Activated effector memory CD4-positive, alpha-beta T cell treated with Interleukin-2 at 50 U/mL for 16 hours (primary cell): ENCODE results near the gene MIB1.

Experiments used
- DNase-seq: peaks from one replicate; pipeline ENCODE4 v3.0.0-alpha.2; 2020

The MIB1 gene

DNA sequence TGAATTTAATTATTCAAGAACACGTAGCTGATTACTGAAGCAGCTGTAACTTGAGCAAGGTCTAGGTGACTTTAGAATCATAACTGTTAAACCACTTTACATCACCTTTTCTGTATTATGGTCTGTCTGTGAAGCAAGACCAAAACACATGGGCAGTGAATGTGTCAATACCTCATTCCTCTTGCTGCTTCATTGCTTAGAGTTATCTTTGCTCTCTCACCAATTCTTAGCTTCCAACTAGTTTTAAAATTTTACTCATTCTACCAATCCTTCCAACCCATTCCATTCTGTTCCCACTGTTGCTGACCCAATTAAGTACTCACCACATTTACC, 80.2 kb downstream of the MIB1 start:
- no peak for DNase-seq

DNA sequence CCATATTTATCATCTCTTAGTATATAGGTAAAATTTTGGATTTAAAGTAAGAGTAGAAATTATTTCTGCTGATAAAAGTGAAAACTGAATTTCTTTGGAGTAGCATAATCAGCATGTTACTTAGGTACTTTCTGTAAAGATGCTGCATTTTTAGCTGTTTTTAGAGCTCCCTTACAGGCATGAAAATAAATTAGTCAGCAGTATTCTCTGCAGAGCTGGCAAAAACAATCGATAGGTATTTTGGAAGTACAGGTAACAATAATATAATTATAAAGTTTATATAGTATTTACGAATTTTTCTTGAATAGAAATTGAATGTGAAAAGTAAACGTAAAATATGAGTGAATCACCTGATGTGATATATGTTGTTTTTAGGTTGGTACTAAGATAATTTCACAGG, 83.3 kb downstream of the MIB1 start:
- DNase-seq, result no peak

GRCh38 chr18:21826196-21826595, 85.6 kb downstream of the MIB1 start:
- DNase-seq, result no peak

GRCh38 chr18:21826641-21827302, 86.2 kb downstream of the MIB1 start:
- DNase-seq, result no peak

- DNase-seq, result no peak
Observed at GRCh38 chr18:21830532-21830931, 89.9 kb downstream of the MIB1 start.

GRCh38 chr18:21831413-21831831, 90.8 kb downstream of the MIB1 start:
- DNase-seq, result no peak

GRCh38 chr18:21833604-21834298, 93.2 kb downstream of the MIB1 start:
- DNase-seq, result no peak

GRCh38 chr18:21834299-21834660, 93.7 kb downstream of the MIB1 start:
- no peak for DNase-seq

DNA sequence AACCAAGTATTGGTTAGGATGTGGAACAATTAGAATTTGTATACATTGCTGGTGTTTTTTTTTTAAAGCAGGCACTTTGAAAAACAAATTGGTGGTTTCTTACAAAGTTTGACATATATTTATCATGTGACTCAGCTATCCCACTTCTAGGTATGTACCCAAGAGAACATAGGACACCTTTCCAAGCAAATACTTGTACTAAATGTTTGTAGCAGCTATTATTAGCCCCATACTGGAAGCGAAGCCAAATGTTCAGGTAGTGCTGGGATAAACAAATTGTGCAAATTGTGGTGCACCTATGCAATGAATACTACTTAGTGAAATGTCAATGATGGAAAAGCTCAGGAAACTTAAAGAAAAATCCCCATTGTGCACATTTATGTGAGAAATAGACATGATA, 101.0 kb downstream of the MIB1 start:
- DNase-seq, result no peak

GRCh38 chr18:21843341-21843740, 102.7 kb downstream of the MIB1 start:
- DNase-seq, result no peak

GRCh38 chr18:21851327-21851961, 110.9 kb downstream of the MIB1 start:
- DNase-seq, result no peak

DNA sequence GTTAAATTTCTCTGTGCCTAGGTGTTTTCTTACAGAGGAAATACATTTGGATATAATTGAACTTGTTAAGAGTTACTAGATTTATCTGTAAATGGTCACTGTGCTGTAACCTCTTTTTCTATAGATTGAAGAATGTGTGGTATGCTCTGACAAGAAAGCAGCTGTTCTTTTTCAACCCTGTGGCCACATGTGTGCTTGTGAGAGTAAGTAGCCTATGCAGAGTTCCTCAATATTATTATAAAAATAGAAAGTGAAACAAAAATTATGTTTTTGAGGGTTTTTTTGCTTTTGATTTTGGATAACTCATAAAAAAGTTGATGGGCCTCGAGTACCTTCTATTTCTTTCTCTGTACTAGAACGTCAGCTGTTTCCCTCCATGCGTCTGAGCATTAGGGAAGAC, 112.4 kb downstream of the MIB1 start:
- DNase-seq, result no peak

DNA sequence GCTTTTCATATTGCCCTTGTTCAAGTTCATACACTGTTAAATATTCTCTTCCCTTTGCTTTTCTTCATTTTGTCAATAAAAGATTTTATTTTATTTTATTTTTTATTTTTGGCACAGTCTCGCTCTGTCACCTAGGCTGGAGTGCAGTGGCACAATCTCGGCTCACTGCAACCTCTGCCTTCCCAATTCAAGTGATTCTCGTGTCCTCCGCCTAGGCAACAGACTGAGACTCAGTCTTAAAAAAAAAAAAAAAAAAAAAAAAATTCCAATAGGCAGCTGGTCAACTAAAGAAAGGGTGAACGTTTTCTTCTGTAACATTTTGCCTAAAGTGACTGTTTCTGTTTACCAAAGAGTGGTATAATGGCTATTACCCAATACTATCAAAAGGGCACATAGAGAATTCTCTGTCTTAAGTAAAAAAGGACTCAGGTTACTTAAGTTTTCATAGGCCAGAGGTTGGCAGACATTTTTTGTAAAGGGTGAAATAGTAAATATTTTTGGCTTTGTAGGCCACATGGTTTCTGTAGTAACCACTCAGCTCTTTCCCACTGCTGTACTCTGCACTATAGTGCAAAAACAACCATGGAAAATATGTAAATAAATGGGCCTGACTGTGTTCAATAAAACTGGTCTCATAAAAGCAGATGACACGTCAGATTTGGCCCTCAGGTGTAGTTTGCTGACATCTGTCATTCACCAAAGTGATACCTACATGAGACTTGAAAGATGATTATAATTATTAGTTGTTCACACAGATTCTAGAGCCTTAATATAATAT, 113.4 kb downstream of the MIB1 start:
- DNase-seq, result no peak

DNA sequence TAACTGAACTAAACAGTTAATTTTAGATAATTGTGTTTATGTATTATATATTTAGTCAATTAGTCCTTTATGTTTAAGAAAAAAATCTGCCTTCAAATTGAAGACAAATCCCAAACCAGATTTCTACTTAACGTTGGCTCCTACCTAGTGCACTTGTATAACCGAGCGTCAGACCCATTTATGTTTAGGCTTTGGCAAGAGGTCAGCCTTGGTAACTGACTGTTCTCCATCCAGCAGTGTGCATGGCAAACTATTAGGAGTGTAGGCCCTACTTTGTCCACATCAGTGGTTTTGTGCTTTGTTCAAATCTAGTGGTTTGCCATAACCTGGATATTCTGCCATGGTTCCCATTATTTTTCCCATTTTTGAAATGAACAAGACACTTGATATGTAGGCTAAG, 114.8 kb downstream of the MIB1 start:
- no peak for DNase-seq

DNA sequence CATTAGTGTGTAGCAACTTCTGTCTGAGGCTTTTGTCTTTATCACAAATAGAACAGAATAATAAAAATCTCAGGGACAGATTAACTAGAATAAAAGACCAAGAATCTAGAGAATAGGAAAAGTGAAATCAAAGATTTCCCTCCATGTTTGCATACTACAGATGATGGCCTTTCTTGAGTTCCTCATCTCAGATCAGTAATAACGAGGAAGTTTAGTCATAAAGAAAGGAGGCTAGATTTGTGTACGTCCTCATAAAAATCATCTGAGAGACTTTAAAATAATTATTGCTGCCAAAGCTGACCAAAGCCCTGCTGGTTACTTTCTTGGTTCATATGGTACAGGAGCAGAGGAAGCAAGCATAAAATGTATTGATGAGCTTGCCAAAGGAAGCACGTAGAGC, 117.3 kb downstream of the MIB1 start:
- no peak for DNase-seq

GRCh38 chr18:21858544-21858943, 118.0 kb downstream of the MIB1 start:
- DNase-seq, result no peak

GRCh38 chr18:21864386-21864785, 123.8 kb downstream of the MIB1 start:
- DNase-seq, result no peak

DNA sequence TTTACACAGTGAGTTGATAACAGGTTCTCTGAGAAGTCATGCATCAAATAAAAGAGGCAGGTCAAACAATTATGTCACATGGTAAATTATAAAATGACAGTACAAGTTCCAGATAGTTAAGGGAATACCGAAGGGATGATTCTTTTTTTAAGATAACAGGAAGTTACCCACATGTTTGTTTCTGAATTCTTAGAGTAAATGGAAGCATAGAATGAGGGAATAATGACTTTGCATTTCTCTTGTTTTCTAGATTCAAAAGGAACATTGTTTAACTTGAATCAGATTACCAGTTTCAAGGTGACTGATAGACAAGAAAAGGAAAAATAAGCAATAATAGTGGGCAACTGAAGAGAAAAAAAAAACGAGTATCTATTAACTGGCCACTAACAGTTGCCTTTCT, 124.5 kb downstream of the MIB1 start:
- DNase-seq, result no peak

DNA sequence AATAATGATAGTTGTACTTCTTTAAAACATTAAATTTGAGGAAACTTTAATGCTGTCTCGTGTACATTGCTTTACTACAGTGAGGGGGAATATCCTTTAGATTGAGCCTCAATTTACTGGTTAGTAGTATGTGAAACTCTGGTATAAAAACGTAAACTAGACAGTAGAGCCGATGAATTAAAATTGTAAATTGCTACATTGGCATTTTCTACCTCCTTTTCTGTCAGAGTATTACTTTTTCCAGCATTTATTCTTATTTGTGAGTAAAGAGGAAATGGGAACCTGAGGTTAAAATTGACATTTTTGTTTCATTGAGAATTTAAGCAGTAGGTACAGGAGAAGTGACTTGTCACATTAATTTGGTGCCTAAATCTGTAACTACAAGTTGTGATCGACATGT, 128.2 kb downstream of the MIB1 start:
- no peak for DNase-seq

DNA sequence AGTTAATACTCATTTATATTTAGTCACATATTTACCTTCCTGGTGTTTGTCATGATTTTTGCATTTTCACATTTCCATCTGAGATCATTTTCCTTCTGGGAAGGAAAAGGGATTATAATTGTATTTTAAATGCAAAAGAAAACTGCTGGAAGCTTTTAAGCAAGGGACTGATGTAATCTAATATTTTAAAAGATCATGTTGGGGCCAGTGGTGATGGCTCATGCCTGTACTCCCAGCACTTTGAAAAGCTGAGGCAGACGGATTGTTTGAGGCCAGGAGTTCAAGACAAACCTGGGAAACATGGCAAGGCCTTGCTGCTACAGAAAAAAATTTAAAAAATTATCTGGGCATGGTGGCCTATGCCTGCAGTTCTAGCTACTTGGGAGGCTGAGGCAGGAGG, 149.0 kb downstream of the MIB1 start:
- DNase-seq, result no peak

- no peak for DNase-seq
Observed at GRCh38 chr18:21894619-21895367, 154.2 kb downstream of the MIB1 start.

GRCh38 chr18:21896732-21897336, 156.2 kb downstream of the MIB1 start:
- DNase-seq, result no peak

DNA sequence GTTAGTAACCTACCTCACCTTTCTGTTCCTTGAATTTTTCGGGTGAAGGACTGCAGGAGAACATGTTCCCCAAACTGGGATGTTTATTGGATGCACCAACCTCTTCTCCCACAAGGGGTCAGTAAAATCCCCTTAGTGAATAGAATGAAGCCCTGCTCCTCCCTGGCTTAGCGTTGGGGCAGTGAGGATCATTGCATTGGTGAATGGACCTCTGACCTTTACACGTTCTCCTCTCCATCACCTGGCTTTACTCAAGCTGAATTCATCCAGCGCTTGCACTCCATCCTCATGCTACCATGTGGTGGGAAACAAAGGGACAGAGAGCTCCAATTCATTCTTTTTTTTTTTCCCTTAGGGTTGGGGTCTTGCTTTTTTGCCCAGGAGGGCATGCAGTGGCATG, 157.2 kb downstream of the MIB1 start:
- DNase-seq, result no peak
